Heart left ventricle (tissue), 16 donors: ENCODE measurements around the gene GALNT18. TPM values are rescaled to one million over a fixed set of nuclear protein-coding genes. Genes with fewer than 3 reads are reported as not detected.

Experiments used
- ATAC-seq, 4 donors: fragments of 200-7000 bp; cut with Tn5 transposase; one replicate each; pipeline ENCODE4 v1.9.1; 2020 to 2022; ENCODE audit warnings: moderate library complexity in 4 of 4, mild to moderate bottlenecking in 3 of 4, moderate number of reproducible peaks in 1 of 4
- DNase-seq, 5 donors: peaks; one replicate each; pipeline ENCODE4 v3.0.0-alpha.2; 2020
- H3K27ac ChIP-seq, 12 donors: fragments of 200-600 bp; sonication (generic) in 4 of 12; one replicate each; pipeline versions ENCODE4 v1.5.0 to v1.8.0; 2016 to 2022; ENCODE audit warnings: mild to moderate bottlenecking in 2 of 12
- H3K27me3 ChIP-seq, 9 donors: fragments of 200-600 bp; sonication (generic) in 2 of 9; one replicate each; pipeline versions ENCODE4 v1.5.1 to v1.8.0; 2016 to 2022; ENCODE audit warnings: mild to moderate bottlenecking in 3 of 9
- H3K36me3 ChIP-seq, 9 donors: fragments of 200-600 bp; sonication (generic) in 2 of 9; one replicate each; pipeline versions ENCODE4 v1.5.0 to v1.8.0; 2018 to 2022; ENCODE audit warnings: mild to moderate bottlenecking in 2 of 9
- H3K4me1 ChIP-seq, 12 donors: fragments of 200-600 bp; sonication (generic) in 4 of 12; one replicate each; pipeline versions ENCODE4 v1.5.0 to v1.8.0; 2016 to 2022; ENCODE audit warnings: mild to moderate bottlenecking in 3 of 12
- H3K4me3 ChIP-seq, 12 donors: fragments of 200-600 bp; sonication (generic) in 4 of 12; one replicate each; pipeline versions ENCODE4 v1.5.0 to v1.8.0; 2017 to 2022; ENCODE audit warnings: mild to moderate bottlenecking in 9 of 12, moderate library complexity in 4 of 12
- H3K9me3 ChIP-seq, 12 donors: fragments of 200-600 bp; sonication (generic) in 4 of 12; one replicate each; pipeline versions ENCODE4 v1.5.0 to v1.8.0; 2016 to 2022; ENCODE audit warnings: mild to moderate bottlenecking in 1 of 12
- CTCF ChIP-seq, 12 donors: fragments of 200-600 bp; sonication (generic) in 4 of 12; IDR thresholded peaks; one replicate each; pipeline versions ENCODE4 v1.5.0 to v1.8.0; 2018 to 2022; ENCODE audit warnings: antibody characterized with exemption in 12 of 12, mild to moderate bottlenecking in 5 of 12
- POLR2A ChIP-seq, 2 donors: fragments of 450-650 bp; IDR thresholded peaks; one replicate each; pipeline ENCODE4 v1.6.1; 2017; ENCODE audit warnings: antibody characterized with exemption in 2 of 2, mild to moderate bottlenecking in 2 of 2, moderate library complexity in 2 of 2
- WGBS, 4 donors: extraction: QIAGEN DNeasy Blood & Tissue Kit in 2 of 4; methylation state at CpG; one replicate each; pipeline versions ENCODE4 v1.1.5 to v1.1.7; 2013 to 2018; 5-methylcytosine and 5-hydroxymethylcytosine counted together
- intact Hi-C, 10 donors: fragments of 100-400 bp; cut with DNase I; formaldehyde crosslinking; loops; one replicate each; pipeline versions ENCODE4 v1.11.1 to v1.14.2; 2022
- polyA plus RNA-seq, 2 donors: library from polyadenylated mRNA; stranded (reverse); fragments of 200-250 nt; gene quantifications; one replicate each; pipeline ENCODE4 v1.2.3, GENCODE V29; 2013
- total RNA-seq, 9 donors: library from RNA; depleted of rRNA in 2 of 9; stranded (reverse); fragments of >200 nt in 2 of 9; fragmentation: NEBNext Ultra II Directional in 3 of 9; extraction: Animal tissue kit (Norgen Biotek cat#: 25700) in 3 of 9; gene quantifications; one replicate each; pipeline versions ENCODE4 v1.1.0 to v1.2.4, GENCODE V29; 2016 to 2023
- donor health status: ischemic (EF 13 %, LVEDD 7.1; RV severe dilation, severe dysfunction).
- donor health status: healthy with polysubstance abuse.
- donor health status: DM: no; HTN: yes; CAD: no.
- donor health status: DM: no; HTN: no; CAD: no.
- donor health status: ischemic (EF 25% LVEDD 6.9; RV normal size, moderate dysfunction).
- donor health status: ischemic (EF 25% LVEDD 5.7; RV mildly dilated, moderate dysfunction).
- donor health status: healthy.
- donor health status: DM: yes; HTN: yes; CAD: no.
- donor health status: ischemic (EF 35%, LVEDD 5.7; RV mildly dilated, moderate dysfunction).
- donor health status: nonischemic (EF 11% LVEDD 7.7; RV severe dilation, severe dysfunction).
- donor health status: DM: yes; HTN: yes; CAD: no.
- donor health status: PGD.
- donor health status: ischemic (EF 29% LVEDD 5.4; RV normal size, mild dysfunction).
- donor health status: nonischemic (EF 23%, LVEDD 6.1; RV moderate dilation, normal function).

Gene GALNT18
- total and polyA plus RNA-seq, 11 donors, result 9.0 to 31.8 (median 17.3) TPM

GRCh38 chr11:11239959-11240358 is 381.8 kb downstream of the GALNT18 start:
- intact Hi-C loops, result no loop called here

GRCh38 chr11:11237070-11237832 is 384.6 kb downstream of the GALNT18 start:
- Histone ChIP-seq H3K36me3 (no peaks in the 10 kb centered on the region), H3K4me1 (peaks cover 0 to 18% (median 0%) of the 10 kb centered on the region in 12 donors), H3K27ac (no peak overlapping the region), H3K4me3 (no peak overlapping the region), H3K27me3 (no peaks in the 10 kb centered on the region), H3K9me3 (no peaks in the 10 kb centered on the region)
- WGBS, 4 donors, result 75 to 82% (median 79%) methylated on average over 7 of the region's 7 CpGs
- DNase-seq (no peak), ATAC-seq (no peak)
- intact Hi-C loops, result no loop called here
- no peak for TF ChIP-seq POLR2A (IDR thresholded peaks at IDR 0.05)
- TF ChIP-seq CTCF (IDR thresholded peaks at IDR 0.05), result no peak

More at GRCh38 chr11:11239959-11240358, 381.8 kb downstream of the GALNT18 start:
- no peak overlapping the region for H3K27ac ChIP-seq
- H3K4me3 ChIP-seq, result no peak overlapping the region
- no peaks in the 10 kb centered on the region for H3K36me3 ChIP-seq
- WGBS, 4 donors, result 88 to 93% (median 91%) methylated on average over 1 of the region's 1 CpG
- H3K27me3 ChIP-seq, result no peaks in the 10 kb centered on the region
- ATAC-seq (no peak), DNase-seq (no peak)
- H3K4me1 ChIP-seq, result peaks cover 0 to 40% (median 23%) of the 10 kb centered on the region in 12 donors
- H3K9me3 ChIP-seq, result no peaks in the 10 kb centered on the region
- TF ChIP-seq POLR2A (IDR thresholded peaks at IDR 0.05), result no peak
- TF ChIP-seq CTCF (IDR thresholded peaks at IDR 0.05), result no peak

- Histone ChIP-seq H3K27me3 (no peaks in the 10 kb centered on the region), H3K9me3 (no peaks in the 10 kb centered on the region), H3K27ac (no peak overlapping the region), H3K4me3 (no peak overlapping the region), H3K4me1 (peaks cover 0 to 21% (median 0%) of the 10 kb centered on the region in 12 donors), H3K36me3 (no peaks in the 10 kb centered on the region)
- TF ChIP-seq POLR2A (IDR thresholded peaks at IDR 0.05), result no peak
- no peak for TF ChIP-seq CTCF (IDR thresholded peaks at IDR 0.05)
- DNase-seq, result no peak
- intact Hi-C loops, result no loop called here
- ATAC-seq, result no peak
- 65 to 73% (median 70%) methylated on average over 4 of the region's 4 CpGs for WGBS, 4 donors
Measured at GRCh38 chr11:11236498-11237059, 385.2 kb downstream of the GALNT18 start.

- Histone ChIP-seq H3K36me3 (no peaks in the 10 kb centered on the region), H3K9me3 (no peaks in the 10 kb centered on the region), H3K4me1 (peaks cover 0 to 23% (median 4%) of the 10 kb centered on the region in 12 donors), H3K4me3 (no peak overlapping the region), H3K27ac (peak overlapping the region in 1 of 12 donors; percentile 41), H3K27me3 (no peaks in the 10 kb centered on the region)
- TF ChIP-seq POLR2A (IDR thresholded peaks at IDR 0.05) (no peak), CTCF (IDR thresholded peaks at IDR 0.05) (no peak)
- no peak for DNase-seq
- intact Hi-C loops, result no loop called here
- 36 to 52% (median 47%) methylated on average over 5 of the region's 5 CpGs for WGBS, 4 donors
- ATAC-seq, result peak in 2 of 4 donors; percentile 15 to 71
Measured at GRCh38 chr11:11231763-11232162, 390.0 kb downstream of the GALNT18 start.
